HG02678 (cell line): Measurements from ENCODE around the gene SHISA6.

Experiments used
- ATAC-seq: cut with Tn5 transposase; IDR thresholded peaks from one replicate; pipeline ENCODE4 v1.9.1; 2021; ENCODE audit warnings: mild to moderate bottlenecking, moderate library complexity; ENCODE audit not compliant: unreplicated experiment

The SHISA6 gene

GRCh38 chr17:11340803-11341202 is 99.8 kb downstream of the SHISA6 start:
- no peak for ATAC-seq

- no peak for ATAC-seq
Observed at GRCh38 chr17:11342138-11342537, 101.1 kb downstream of the SHISA6 start.

- no peak for ATAC-seq
Observed at GRCh38 chr17:11349106-11349505, 108.1 kb downstream of the SHISA6 start.

- no peak for ATAC-seq
Observed at GRCh38 chr17:11351479-11351878, 110.5 kb downstream of the SHISA6 start.

GRCh38 chr17:11353601-11354000 is 112.6 kb downstream of the SHISA6 start:
- no peak for ATAC-seq

GRCh38 chr17:11356371-11356770 is 115.4 kb downstream of the SHISA6 start:
- no peak for ATAC-seq

GRCh38 chr17:11363565-11364117 is 122.6 kb downstream of the SHISA6 start:
- no peak for ATAC-seq

- no peak for ATAC-seq
Observed at GRCh38 chr17:11366272-11366850, 125.3 kb downstream of the SHISA6 start.

- no peak for ATAC-seq
Observed at GRCh38 chr17:11369575-11369974, 128.6 kb downstream of the SHISA6 start.

- no peak for ATAC-seq
Observed at GRCh38 chr17:11372692-11373091, 131.7 kb downstream of the SHISA6 start.

- ATAC-seq: no peak
Observed at GRCh38 chr17:11378506-11378905, 137.5 kb downstream of the SHISA6 start.

GRCh38 chr17:11380761-11381160 is 139.7 kb downstream of the SHISA6 start:
- no peak for ATAC-seq

GRCh38 chr17:11383157-11383556 is 142.1 kb downstream of the SHISA6 start:
- no peak for ATAC-seq

GRCh38 chr17:11384131-11384530 is 143.1 kb downstream of the SHISA6 start:
- ATAC-seq: no peak

GRCh38 chr17:11387610-11388009 is 146.6 kb downstream of the SHISA6 start:
- no peak for ATAC-seq

GRCh38 chr17:11388054-11388453 is 147.0 kb downstream of the SHISA6 start:
- no peak for ATAC-seq

GRCh38 chr17:11389583-11389982 is 148.6 kb downstream of the SHISA6 start:
- ATAC-seq: no peak

GRCh38 chr17:11391134-11391533 is 150.1 kb downstream of the SHISA6 start:
- no peak for ATAC-seq

- ATAC-seq: no peak
Observed at GRCh38 chr17:11404431-11405276, 163.6 kb downstream of the SHISA6 start.

- no peak for ATAC-seq
Observed at GRCh38 chr17:11406716-11407115, 165.7 kb downstream of the SHISA6 start.

- no peak for ATAC-seq
Observed at GRCh38 chr17:11412654-11413053, 171.6 kb downstream of the SHISA6 start.

GRCh38 chr17:11418342-11418741 is 177.3 kb downstream of the SHISA6 start:
- ATAC-seq: no peak
